HG03565 (cell line): ENCODE data around the gene AGPAT1.
"Not testable (repeated sequence)": the region's sequence is repeated elsewhere in the genome, so short reads cannot be mapped to it uniquely, and the experiment has no call there.

Experiments used
- ATAC-seq: cut with Tn5 transposase; IDR thresholded peaks from one replicate; pipeline ENCODE4 v1.9.1; 2021; ENCODE audit warnings: mild to moderate bottlenecking, moderate library complexity; ENCODE audit not compliant: unreplicated experiment

The AGPAT1 gene, protein sequence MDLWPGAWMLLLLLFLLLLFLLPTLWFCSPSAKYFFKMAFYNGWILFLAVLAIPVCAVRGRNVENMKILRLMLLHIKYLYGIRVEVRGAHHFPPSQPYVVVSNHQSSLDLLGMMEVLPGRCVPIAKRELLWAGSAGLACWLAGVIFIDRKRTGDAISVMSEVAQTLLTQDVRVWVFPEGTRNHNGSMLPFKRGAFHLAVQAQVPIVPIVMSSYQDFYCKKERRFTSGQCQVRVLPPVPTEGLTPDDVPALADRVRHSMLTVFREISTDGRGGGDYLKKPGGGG

DNA sequence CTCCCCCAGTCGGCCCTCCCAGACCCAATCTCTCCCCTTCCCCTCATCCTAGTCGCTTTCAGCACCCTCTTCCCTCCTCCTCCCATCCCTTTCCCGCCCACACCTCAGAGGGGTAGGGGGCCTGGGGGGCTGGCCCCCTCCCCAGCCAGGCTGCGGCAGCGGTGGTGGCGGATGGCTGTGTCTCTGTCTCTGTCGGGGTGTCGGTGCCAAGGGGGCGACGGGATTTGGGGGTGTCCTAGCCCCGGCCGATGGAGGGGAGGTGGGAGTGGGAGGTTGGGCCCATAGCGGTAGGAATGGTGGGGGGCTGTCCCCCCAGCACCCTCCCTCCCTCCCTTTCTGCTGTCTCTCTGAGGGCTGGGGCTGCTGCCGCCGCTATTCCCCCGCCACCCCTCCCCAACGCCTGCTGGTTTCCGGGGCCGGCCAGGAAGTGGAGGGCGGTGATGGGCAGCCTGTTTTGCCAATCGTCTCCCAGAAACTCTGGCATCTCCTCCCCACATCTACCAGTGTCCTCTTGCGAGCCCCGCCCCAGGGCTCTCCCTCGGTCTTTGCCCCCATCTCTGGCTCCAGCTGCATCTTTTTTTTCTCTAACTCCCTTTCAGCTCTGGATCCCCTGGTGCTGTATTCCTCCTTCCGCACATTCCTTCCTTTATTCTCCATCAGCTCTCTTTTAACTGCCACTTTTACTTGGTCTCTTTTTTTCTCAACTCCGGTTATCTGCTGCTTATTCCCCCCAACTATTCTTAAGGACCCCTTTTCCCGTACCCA lies at the start of gene AGPAT1:
Gene AGPAT1, minus strand, starts transcription at position 374 of the 765 bp plus-strand sequence. CDS start 4,588 bp downstream, outside the sequence.
- peak; percentile 23 for ATAC-seq

DNA sequence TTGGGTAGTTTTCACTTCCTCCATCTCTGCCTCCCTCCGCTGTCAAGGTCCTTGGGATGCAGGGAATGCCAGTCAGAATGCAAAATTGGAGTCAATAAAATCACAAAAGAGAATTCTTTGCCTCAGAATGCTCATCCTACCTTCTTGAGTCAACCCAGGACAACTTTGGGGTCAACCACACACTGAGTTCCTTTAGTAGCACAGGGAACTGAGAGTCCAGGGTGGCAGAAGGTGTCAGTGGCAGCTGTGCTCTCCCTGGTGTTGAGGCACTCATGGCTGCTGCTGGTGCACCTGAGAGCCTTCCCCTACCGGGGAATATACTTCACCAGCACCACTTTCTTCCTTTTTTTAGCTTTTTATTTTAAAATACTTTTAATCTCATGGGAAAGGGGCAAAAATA lies 48.8 kb upstream of the AGPAT1 start:
- no peak for ATAC-seq

DNA sequence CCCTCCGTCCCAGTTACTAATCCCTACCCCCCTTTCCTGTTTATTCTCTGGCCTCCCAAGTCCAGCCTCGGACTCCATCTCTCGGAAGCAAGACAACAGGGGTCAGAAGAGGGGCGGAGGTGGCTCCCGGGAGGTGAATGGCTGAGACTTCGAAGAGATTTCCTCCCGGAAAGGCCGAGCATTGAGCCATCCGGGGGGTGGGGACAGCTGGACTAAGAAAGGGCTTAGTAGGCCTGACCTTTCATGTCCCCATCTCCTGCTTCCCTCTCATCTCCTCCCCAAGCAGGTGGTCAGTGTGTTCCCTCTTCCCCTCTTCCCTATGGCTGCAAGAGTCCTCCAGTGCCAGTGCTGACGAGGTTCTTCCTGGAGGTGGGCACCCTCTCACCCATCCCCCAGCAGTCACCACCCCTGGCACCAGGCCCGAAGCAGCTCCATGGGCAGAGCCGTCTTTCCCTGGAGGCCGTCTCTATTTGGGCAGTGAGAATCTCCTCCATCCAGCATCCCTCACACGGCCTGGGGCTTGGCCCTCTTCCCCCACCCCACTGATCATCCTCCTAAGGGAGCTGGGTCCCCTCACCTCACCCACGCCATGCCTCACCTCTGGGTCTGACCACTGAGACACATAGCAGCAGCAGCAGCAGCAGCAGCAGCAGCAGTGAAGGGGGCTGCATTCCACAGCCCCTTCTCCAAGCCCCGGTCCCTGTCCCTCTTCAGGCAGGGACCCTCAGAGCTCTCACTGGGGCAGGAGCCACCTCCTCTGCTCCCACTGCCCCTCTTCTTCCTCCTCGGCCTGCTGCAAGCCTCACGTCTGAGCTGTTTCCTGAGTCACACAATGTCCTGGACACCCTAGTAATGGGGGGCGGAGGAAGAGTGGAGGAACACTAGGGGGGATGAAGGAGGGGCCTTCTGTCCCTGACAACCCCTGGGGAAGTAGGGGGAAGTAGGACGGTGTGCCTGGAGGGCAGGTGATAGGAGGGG lies 47.7 kb upstream of the AGPAT1 start, which contains the start of gene NOTCH4:
Gene NOTCH4, minus strand, starts transcription at position 810 of the 978 bp plus-strand sequence. Its CDS starts 139 bp downstream, at position 671.
- no peak for ATAC-seq

DNA sequence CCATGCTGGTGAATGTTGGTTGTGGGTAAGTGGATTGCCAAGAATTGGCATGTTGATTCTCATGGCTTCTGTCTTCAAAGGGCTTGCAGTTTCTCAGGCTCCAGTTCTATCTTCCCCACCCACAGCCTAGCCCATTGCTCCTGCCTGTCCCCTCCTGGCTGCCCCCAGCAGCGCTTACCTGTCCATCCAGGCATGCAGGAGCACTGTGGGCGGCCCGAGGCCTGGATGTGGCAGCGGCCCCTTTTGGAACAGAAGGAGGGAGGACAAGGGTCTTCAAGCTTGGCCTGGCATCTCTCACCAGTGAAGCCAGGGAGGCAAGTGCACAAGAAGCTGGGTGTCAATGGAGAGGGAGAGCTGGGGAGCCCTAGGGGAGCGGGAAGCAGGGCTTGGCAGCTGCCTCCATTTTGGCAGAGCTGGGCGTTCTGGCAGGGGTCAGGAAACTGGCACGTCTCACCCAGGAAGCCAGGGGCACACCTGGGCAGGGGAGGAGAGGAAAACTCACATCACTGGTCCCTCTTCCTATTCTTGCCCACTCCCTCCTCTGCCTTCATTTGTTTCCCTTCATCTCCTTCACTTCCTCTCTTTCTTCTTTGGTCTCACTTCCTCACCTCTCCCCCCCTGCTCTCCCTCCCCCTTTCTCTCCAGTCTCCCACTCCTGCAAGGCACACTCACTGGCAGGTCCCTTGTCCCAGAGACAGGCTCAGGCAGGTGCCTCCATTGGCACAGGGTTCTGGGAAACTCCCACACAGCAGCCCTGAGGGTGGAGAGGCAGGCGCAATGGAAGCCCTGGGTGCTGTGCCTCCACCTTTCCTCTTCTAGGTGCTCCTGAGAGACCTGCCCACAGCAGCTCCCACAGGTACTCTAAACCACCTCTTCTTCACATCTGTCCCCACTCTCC lies 46.7 kb upstream of the AGPAT1 start:
- ATAC-seq, result no peak

DNA sequence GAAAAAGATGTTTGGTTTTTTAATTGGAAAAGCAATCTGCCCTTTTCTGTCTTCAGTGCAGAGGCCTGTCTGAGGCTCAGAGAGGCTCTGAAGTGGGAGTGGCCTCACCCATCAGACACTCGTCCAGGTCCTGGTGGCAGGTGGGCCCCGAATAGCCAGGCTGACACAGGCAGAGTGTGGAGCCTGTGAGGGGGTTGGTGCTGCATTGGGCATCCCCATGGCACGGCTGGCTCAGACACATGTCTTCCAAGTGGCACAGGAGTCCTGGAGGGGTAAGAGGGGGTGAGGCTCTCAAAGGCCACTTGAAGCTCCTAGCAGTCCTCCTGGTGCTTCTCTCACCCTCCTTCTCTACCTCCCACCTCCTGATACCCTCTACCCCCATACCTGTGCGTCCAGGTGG lies 44.1 kb upstream of the AGPAT1 start:
- ATAC-seq, result no peak

DNA sequence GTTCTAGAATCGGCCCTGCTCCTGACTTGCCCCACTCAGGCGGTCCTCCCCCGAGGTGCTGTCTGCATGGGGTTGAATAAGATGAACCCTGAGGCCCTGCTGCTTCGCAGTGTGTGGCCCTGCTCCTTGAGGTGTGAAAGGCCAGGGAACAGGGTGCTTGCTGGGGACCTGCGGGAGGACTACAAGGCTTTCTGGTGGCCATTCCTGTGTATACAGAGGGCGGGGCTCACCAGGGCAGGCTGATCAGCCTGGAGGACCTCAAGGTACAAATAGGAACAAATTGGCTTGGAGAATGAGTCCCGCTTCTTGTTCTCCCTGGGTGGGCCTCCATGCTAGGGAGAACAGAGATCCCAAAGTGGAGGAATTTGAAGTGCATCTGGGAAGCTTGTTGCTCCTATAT lies 42.3 kb upstream of the AGPAT1 start:
- no peak for ATAC-seq

DNA sequence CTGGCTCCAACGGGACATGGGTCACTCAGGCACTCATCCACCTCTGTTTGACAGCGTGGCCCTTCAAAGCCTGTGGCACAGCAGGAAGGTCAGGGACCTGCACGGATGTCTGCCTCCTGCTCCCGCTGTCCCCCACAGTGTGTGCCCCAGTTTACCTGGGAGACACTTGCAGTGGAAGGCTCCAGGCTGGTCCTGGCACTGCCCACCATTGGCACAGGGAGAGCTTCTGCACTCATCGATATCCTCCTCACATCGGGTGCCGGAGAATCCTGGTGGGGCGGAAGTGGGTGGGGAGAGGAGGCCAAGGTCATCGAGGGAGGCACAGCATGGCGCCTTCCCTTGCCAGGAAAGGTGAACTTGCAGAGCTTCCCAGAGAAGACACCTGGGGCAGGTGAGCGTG lies 41.1 kb upstream of the AGPAT1 start:
- no peak for ATAC-seq

DNA sequence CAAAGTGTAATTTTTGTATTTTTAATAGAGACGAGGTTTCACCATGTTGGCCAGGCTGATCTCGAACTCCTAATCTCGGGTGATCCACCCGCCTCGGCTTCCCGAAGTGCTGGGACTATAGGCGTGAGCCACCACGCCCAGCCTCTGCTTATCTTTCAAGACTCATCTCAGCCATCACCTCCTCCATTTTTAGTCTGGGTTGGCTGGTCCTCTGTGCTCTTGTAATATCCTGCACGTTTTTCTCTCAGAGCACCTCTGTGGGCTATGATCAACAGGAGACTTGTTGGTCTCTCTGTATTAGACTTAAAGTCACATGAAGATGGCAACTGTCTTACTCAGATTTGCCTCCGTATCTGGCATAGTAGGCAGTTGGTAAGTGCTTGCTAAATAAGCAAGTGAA lies 40.4 kb upstream of the AGPAT1 start:
- ATAC-seq, result no peak

DNA sequence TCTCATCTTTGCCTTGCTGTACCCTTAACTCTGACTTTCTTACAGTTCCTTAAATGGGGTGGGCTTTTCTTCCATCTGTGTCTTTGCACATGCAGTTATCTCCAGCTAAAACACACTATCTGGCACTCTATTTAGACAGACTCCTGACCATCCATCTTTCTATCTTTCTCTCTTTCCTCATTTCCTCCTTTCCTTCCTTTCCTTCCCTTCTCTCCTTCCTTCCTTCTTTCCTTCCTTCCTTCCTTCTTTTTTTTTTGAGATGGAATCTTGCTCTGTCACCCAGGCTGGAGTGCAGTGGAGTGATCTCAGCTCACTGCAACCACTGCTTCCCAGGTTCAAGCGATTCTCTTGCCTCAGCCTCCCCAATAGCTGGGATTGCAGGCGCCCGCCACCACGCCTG lies 39.7 kb upstream of the AGPAT1 start:
- no peak for ATAC-seq

DNA sequence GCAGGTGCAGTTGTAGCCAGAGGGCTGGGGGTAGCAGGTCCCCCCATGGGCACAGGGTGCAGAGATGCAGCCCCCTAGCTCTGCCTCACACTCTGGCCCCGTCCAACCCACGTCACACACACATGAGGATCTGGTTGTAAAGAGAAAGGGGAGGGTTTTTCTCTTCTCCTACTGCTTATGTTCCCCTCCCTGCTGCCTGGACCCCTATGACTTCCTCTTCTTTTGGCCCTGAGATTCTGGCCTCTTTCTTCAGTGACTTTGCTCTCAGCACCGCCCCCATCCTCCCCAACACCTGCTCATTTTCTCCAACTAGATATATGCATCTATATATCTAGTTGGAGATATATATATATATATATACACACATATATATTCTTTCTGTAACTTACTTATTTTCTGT lies 38.2 kb upstream of the AGPAT1 start:
- no peak for ATAC-seq

DNA sequence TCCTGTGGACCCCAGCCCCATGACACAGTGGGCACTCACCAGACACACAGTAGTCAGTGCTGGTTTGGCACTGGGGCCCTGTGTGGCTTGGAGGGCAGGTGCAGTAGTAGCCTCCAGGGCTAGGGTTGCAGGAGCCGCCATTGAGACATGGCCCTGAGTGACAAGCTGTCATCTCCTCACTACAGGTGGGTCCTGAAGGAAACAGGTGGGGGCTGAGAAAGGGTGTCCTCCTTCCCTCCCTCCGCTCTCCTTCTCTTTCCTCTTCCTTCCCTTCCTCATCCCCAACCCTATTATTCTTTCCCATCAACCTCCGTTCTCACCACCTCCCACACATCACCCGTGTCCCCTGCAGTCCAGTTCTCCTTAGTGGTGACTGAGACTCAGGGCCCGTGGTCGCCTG lies 37.8 kb upstream of the AGPAT1 start:
- no peak for ATAC-seq

DNA sequence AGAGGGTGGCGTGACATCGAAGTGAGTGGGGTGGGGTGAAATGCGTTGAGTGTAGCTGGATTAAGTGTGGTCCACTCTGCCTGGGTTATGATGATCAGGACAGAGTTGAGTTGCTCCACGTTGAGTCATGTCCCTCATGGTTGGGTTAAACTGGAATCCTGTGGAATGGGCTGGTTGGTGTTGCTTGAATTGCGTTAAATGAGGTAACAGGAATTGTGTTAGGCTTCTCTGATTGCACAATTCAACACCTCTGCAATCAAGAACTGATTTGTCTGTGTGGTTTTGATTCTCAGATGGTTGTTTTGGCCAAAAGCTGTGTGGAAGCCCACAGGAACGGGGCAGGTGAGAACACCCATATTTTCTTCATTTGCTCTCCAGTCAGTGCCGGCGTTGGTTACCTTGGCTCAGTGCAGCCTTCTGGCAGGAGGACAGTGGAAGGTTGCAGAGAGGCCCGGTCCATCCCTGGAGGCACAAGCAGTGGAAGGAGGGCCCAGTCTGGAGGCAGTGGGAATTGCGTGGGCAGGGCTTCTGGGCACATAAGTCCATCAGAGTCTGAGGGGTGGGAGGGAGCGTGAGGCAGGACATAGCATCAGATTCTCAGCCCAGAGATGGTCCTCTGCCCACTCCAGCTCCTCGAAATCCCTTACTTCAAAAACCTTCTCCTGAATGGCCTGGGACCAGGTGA lies 36.3 kb upstream of the AGPAT1 start:
- ATAC-seq, result no peak

DNA sequence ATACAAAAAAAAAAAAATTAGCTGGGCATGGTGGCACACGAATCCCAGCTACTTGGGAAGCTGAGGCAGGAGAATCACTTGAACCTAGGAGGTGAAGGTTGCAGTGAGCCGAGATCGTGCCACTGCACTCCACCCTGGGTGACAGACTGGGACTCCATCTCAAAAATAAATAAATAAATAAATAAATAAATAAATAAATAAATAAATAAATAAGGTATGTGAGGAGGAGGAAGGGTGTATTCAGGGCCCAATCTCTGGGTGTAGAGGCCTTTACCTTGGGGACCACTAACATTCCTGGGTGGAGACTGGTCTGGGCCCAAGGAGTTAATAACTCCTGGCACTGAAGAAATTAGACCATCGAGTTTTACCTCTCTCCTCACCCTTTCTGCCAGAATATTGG lies 35.5 kb upstream of the AGPAT1 start:
- ATAC-seq, result not testable (repeated sequence)

DNA sequence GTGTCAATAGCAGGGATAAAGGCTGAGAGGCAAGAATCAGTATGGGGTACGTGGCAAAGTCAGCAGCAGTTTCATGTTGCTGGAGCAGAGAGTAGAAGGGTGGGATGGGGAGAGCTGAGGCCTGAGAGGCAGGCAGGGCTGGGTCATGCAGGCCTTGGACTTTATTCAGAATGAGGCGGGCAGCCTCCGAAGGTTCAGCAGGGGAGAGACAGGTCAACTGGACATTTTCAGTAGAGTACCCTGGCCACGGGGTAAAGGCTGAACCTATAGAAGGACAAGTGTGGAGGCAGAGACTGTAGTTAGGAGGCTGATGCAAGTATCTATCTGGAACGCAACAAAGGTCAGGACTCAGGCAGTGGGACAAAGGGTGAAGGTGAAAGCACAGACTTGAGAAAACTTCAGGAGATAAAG lies 34.3 kb upstream of the AGPAT1 start:
- no peak for ATAC-seq

DNA sequence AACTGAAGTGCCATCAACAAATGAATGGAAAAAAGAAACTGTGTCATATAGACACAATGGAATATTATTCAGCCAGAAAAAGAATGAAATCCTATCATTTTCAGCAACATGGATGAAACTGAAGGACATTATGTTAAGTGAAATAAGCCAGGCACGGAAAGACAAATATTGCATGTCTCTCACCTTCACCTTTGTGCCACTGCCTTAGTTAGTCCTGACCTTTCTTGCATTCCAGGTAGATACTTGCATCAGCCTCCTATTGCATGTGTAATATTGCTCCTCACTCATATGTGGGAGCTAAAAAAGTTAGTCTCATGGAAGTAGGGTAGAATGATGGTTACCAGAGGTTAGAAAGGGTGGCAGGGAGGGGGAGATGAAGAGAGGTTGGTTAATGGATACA lies 33.1 kb upstream of the AGPAT1 start:
- no peak for ATAC-seq

DNA sequence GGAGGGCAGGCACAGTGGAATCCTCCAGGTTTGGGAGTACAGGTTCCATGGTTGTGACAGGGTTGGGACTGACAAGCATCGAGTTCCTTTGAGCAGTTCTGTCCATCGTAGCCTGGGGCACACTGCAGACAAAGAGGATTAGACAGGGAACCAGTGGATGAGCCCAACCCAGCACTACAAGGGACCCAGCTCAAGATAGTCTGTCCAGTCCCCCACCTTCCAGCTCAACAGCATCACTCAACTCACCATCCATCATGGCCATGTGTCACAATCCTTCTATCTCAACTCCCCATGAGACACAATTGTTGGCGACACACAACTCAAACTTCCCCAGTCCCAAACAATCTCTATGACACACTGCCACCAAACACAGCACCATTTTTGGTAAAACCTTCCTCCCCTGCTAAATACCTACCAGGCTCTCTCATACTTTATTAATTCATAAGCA lies 28.4 kb upstream of the AGPAT1 start:
- no peak for ATAC-seq

DNA sequence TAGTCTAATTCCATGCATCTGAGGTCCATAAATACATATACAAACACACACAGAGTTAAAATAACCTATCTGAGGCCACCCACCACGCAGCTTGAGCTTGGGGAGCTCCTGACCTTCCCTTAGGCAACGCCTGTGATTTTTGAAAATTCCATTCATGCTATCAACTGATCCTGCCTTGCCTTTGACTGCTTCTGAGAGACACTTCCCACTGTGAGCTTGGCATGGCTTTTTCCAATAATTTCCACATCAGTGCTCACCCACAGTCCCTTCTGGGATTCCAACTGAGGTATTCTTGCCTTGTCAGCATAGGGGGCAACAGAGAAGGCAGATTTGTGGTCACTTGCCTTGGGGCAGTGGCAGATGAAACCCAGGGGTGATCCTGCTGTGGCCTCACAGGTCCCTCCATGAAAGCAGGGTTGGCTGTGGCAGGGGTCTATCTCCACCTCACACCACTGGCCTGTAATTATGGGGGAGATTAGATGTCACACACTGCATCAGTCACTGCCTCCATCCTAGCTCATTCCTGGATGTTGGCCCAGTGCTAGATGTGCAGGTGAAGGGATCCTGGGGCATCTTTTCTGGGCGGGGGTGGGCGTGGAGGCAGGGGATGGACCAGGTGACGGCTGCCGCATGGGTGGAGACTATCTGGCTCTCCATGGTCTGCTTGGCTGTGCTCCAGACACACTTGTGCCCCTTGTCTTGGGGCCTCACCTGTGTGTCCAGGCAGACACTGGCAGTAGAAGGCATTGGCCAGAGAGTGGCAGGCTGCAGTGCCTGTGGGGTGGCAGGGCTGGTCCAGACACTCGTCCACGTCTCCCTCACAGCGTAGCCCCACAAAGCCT lies 27.8 kb upstream of the AGPAT1 start:
- ATAC-seq, result no peak

DNA sequence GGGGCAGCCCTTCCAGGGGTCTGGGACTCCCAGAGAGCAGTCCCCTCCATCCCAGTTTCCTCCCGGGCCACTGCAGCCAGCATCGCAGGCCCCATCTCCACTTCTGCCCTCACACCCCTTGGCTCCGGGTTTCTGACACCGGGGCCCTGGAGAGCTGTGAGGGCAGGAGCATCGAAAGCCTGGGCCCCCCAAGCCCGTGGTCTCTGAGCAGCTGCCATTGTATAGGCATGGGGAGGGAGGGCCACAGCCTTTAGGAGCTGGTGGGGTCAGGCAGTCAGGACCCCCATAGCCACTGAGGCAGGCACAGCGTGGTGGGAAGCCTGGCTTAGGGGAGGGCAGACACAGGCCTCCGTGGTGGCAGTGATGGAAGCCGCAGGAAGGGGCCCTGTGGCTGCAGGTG lies 26.3 kb upstream of the AGPAT1 start:
- no peak for ATAC-seq
